Skeletal muscle satellite cell (primary cell): ENCODE results near the gene COX7A1. TPM values are rescaled to one million over a fixed set of nuclear protein-coding genes. Genes with fewer than 3 reads are reported as not detected.
"Not testable (repeated sequence)": the region's sequence is repeated elsewhere in the genome, so short reads cannot be mapped to it uniquely, and the experiment has no call there.

Experiments used
- H3K27me3 ChIP-seq: 2 replicates; pipeline ENCODE4 v1.7.0; 2013; ENCODE audit warnings: low read length; ENCODE audit not compliant: control insufficient read depth, insufficient read depth
- H3K36me3 ChIP-seq: 2 replicates; pipeline ENCODE4 v1.7.0; 2013; ENCODE audit warnings: mild to moderate bottlenecking, control low read depth, low read length; ENCODE audit not compliant: insufficient read depth
- H3K4me1 ChIP-seq: 2 replicates; pipeline ENCODE4 v1.7.0; 2013; ENCODE audit warnings: low read length; ENCODE audit not compliant: control insufficient read depth, insufficient read depth
- H3K4me2 ChIP-seq: 2 replicates; pipeline ENCODE4 v1.7.0; 2013; ENCODE audit warnings: mild to moderate bottlenecking, low read length
- H3K4me3 ChIP-seq: 2 replicates; pipeline ENCODE4 v1.7.0; 2013; ENCODE audit warnings: low read length
- H3K9ac ChIP-seq: 2 replicates; pipeline ENCODE4 v1.7.0; 2013; ENCODE audit warnings: mild to moderate bottlenecking, low read depth, low read length, moderate library complexity
- H3K9me3 ChIP-seq: replicated peaks from 2 replicates; pipeline ENCODE4 v1.7.0; 2013; ENCODE audit warnings: mild to moderate bottlenecking, control low read depth, low read length
- total RNA-seq: library from RNA; depleted of rRNA; stranded (reverse); fragments of >200 nt; gene quantifications from 2 replicates; pipeline ENCODE4 v1.2.3, GENCODE V29; 2012; rRNA removed

The COX7A1 gene
- total RNA-seq, result 3.5 and 4.8 TPM in 2 replicates

DNA sequence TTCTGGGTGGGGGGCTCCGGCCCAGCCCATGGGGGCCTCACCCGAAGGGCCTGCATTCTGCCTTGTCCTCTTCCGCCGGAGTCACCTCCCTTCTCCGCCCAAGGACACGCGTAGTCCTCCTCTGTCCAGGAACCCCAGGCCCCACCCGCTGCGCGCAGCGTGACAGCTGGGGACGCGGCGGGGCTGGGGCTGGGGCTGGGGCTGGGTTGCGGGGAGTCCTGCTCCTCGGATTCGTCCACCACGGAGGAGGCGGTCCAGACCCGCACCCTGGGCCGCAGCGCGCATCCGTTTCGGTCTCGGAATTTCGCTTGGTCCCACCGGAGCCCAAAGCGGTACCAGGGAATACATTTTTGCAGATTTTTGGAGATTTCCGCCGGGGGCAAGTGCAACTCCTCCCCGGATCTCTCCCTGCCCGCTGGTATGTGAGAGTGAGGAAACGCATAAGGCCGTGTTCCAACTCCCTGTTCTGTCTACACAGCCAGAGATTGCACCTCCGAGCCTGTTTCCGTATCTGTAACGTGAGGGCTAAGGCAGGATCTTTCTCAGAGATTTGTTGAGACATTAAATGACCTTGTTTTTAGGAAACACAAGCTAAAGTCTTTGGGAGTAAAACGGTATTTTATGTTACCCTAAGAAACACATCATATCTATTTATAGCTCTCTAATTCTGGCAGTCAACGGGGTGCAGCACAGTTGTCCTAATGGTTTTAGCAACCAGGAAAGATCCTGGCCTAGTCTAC, at the start of gene COX7A1:
Gene COX7A1, minus strand, starts transcription at position 96 of the 740 bp plus-strand sequence. Its CDS starts 40 bp downstream, at position 56.
- H3K4me3 ChIP-seq, result peak within 1 kb of the TSS; percentile 66
- peak within 1 kb of the TSS; percentile 81 for H3K9ac ChIP-seq
- peak within 1 kb of the TSS; percentile 76 for H3K4me2 ChIP-seq
- H3K9me3 ChIP-seq, result no peaks in the 10 kb centered on the region
- peaks cover 34% of the 10 kb centered on the region for H3K4me1 ChIP-seq
- H3K27me3 ChIP-seq, result no peaks in the 10 kb centered on the region
- H3K36me3 ChIP-seq, result peaks cover 39% of the 10 kb centered on the region

DNA sequence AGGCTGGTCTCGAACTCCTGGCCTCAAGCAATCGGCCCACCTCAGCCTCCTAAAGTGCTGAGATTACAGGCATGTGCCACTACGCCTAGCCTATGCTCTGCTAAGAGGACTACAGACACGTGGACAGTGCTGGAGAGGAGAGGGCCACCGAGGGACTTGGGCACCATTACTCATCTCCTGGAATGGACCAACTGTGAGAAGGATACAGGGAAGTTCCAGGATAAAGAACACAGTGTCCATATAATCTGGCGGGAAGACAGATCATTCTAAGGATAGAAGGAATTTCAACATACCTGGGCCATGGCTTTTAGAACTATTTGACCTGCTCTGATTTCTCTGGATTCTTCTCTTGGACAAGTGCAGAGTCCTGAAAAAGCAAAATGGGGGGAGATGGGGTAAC, 49.4 kb upstream of the COX7A1 start:
- Histone ChIP-seq H3K4me1 (no peaks in the 10 kb centered on the region), H3K9me3 (no peaks in the 10 kb centered on the region), H3K27me3 (no peaks in the 10 kb centered on the region), H3K4me2 (no peak overlapping the region), H3K36me3 (peaks cover 3% of the 10 kb centered on the region), H3K9ac (no peak overlapping the region), H3K4me3 (no peak overlapping the region)

DNA sequence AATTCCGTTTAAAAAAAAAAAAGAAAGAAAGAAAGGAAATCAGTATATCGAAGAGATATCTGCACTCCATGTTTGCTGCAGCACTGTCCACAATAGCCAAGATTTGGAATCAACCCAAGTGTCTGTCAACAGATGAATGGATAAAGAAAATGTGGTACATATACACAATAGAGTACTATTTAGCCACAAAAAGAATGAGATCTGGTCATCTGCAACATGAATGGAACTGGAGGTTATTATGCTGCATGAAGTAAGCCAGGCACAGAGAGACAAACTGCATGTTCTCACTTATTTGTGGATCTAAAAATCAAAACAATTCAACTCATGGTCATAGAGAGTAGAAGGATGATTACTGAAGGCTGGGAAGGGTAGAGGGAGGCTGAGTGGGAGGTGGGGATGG, 45.9 kb upstream of the COX7A1 start:
- no peaks in the 10 kb centered on the region for H3K9me3 ChIP-seq
- peaks cover 7% of the 10 kb centered on the region for H3K36me3 ChIP-seq
- no peak overlapping the region for H3K9ac ChIP-seq
- no peaks in the 10 kb centered on the region for H3K4me1 ChIP-seq
- H3K27me3 ChIP-seq, result no peaks in the 10 kb centered on the region
- no peak overlapping the region for H3K4me3 ChIP-seq
- H3K4me2 ChIP-seq, result no peak overlapping the region

DNA sequence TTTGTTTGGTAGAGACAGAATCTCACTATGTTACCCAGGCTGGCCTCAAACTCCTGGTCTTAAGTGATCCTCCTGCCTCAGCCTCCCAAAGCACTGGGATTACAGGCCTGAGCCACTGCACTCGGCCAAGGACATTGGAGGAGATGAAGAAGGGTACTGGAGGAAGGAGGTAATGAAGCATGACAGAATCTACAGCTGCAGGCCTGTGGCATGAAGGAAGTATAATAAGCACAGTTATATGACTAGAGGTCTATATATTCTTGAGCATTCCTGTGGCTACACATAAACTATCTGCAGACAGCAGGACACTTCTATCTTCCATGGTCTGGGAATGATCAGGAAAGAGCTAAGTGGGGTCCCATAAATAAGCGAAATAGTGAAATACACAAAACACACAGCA, 44.0 kb upstream of the COX7A1 start:
- Histone ChIP-seq H3K4me2 (no peak overlapping the region), H3K36me3 (peaks cover 7% of the 10 kb centered on the region), H3K9ac (no peak overlapping the region), H3K4me1 (no peaks in the 10 kb centered on the region), H3K9me3 (no peaks in the 10 kb centered on the region), H3K27me3 (no peaks in the 10 kb centered on the region), H3K4me3 (no peak overlapping the region)

DNA sequence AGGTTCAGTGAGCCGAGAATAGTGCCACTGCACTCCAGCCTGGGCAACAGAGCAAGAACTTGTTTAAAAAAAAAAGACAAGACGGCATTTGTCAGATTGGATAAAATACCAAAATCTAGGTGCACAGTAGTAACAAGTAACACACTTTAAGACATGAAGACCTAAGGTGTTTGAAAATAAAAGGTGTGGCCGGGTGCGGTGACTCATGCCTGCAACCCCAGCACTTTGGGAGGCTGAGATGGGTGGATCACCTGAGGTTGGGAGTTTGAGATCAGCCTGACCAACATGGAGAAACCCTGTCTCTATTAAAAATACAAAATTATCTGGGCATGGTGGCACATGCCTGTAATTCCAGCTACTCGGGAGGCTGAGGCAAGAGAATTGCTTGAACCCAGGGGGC, 34.5 kb upstream of the COX7A1 start:
- H3K4me2 ChIP-seq, H3K27me3 ChIP-seq, H3K4me1 ChIP-seq, H3K9me3 ChIP-seq, H3K4me3 ChIP-seq, H3K9ac ChIP-seq: not testable (repeated sequence)
- peaks cover 13% of the 10 kb centered on the region for H3K36me3 ChIP-seq

DNA sequence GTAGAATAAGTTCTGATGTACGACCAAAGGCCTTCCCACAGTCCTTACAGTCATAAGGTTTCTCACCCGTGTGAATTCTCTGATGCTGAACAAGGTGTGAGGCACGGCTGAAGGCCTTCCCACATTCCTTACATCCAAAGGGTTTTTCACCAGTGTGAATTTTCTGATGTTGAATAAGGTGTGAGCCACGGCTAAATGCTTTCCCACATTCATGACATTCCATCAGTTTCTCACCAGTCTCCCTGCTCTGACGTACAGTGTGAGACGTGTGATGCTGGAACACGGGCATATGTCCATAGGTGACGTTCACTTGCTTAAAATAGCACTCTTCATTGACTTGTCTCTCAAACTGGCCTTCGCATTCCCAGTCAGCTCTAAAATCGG, 31.0 kb upstream of the COX7A1 start:
- Histone ChIP-seq H3K4me2 (no peak overlapping the region), H3K27me3 (no peaks in the 10 kb centered on the region), H3K9ac (no peak overlapping the region), H3K9me3 (no peaks in the 10 kb centered on the region), H3K4me3 (no peak overlapping the region), H3K4me1 (no peaks in the 10 kb centered on the region), H3K36me3 (peaks cover 13% of the 10 kb centered on the region)

DNA sequence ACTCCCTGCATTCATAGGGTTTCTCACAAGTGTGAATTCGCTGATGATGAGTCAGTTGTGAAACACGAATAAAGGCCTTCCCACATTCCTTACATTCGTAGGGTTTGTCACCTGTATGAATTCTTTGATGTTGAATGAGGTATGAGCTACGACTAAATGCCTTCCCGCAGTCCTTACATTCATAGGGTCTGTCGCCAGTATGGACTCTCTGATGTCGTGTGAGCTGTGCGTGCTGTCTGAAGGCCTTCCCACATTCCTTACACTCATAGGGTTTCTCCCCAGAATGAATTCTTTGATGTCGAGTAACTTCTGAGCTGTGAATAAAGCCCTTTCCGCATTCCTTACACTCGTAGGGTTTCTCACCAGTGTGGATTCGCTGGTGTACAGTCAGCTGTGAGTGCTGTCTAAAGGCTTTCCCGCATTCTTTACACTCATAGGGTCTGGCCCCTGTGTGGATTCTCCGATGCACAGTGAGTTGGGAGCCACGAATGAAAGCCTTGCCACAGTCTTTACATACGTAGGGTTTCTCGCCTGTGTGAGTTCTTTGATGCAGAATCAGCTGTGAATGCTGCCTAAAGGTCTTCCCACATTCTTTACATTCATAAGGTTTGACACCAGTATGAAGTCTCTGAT, 30.5 kb upstream of the COX7A1 start:
- Histone ChIP-seq H3K9ac (no peak overlapping the region), H3K9me3 (no peaks in the 10 kb centered on the region), H3K4me1 (no peaks in the 10 kb centered on the region), H3K4me3 (no peak overlapping the region), H3K27me3 (no peaks in the 10 kb centered on the region), H3K4me2 (no peak overlapping the region), H3K36me3 (peaks cover 13% of the 10 kb centered on the region)

DNA sequence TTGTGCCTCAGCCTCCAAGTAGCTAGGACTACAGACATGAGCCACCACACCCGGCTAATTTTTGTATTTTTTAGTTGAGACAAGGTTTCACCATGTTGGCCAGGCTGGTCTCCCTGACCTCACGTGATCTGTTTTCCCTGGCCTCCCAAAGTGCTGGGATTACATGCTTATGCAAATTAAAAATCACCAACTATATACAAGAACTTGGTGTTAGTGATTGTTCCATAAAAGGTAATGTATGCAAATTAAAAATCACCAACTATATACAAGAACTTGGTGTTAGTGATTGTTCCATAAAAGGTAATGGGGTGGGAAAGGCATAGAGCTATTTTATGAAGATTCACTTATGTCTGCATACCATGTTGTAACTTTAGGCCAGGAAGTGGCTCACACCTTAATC, 26.8 kb upstream of the COX7A1 start:
- not testable (repeated sequence) for H3K4me3 ChIP-seq, H3K9ac ChIP-seq, H3K9me3 ChIP-seq, H3K4me2 ChIP-seq, H3K4me1 ChIP-seq, H3K27me3 ChIP-seq
- peaks cover 13% of the 10 kb centered on the region for H3K36me3 ChIP-seq

DNA sequence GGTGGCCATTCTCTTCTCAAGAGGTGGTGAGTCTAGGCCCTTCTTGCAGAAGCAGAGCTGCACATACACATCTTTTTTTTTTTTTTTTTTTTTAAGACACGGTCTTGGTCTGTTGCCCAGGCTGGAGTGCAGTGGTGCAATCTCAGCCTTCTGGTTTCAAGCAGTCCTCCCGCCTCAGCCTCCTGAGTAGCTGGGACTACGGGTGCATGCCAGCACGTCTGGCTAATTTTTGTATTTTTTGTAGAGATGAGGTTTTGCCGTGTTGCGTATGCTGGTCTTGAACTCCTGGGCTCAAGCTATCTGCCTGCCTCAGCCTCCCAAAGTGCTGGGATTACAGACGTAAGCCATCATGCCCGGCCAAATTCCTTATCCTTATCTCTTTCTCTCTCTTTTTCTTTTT, 21.6 kb upstream of the COX7A1 start:
- not testable (repeated sequence) for H3K27me3 ChIP-seq, H3K4me2 ChIP-seq, H3K4me3 ChIP-seq, H3K36me3 ChIP-seq, H3K9me3 ChIP-seq, H3K9ac ChIP-seq, H3K4me1 ChIP-seq

DNA sequence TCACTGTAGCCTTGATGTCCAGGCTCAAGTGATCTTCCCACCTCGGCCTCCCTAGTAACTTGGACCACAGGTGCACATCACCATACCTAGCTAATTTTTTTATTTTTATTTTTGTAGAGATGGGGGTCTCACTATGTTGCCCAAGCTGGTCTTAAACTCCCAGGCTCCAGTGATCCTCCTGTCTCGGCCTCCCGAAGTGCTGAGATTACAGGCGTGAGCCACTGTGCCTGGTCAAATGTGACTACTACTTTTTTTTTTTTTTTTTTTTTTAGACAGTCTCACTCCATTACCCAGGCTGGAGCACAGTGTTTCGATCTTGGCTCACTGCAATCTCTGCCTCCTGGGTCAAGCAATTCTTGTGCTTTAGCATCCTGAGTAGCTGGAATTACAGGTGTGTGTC, 20.6 kb upstream of the COX7A1 start:
- Histone ChIP-seq H3K4me1 (peaks cover 10% of the 10 kb centered on the region), H3K4me3 (no peak overlapping the region), H3K36me3 (no peaks in the 10 kb centered on the region), H3K9me3 (no peaks in the 10 kb centered on the region), H3K27me3 (no peaks in the 10 kb centered on the region), H3K9ac (no peak overlapping the region), H3K4me2 (no peak overlapping the region)

DNA sequence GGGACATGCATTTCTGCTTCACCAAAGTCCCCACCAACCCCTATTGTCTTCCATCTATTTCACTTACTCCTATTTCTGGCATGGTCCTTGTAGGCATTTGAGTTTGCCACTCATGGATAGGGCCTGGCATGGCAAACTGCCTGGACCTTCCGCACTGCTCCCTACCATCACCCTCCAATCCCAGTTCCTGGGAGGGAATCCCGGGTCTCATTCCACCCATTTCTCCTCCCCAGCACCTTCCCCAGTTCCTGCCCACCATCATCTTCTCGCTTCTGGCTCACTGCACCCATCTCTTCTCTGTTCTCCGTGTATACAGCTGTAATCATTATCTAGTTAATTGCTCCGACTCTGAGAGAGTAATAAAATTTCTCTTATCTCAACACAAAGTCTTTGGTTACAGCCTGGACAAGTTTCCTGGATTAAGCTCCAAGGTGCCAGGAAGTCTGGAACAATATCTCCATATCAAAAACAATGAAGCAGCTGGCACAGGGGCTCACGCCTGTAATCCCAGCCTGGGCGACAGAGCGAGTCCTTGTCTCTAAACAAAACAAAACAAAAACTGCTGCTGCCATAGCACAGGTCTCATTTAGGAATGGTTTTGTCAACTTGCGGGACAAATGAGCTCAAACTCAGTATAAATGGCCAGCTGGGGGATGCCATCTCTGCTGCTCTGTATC, 17.0 kb upstream of the COX7A1 start:
- Histone ChIP-seq H3K36me3 (no peaks in the 10 kb centered on the region), H3K27me3 (no peaks in the 10 kb centered on the region), H3K9me3 (no peaks in the 10 kb centered on the region), H3K4me1 (peaks cover 10% of the 10 kb centered on the region), H3K9ac (no peak overlapping the region), H3K4me2 (no peak overlapping the region), H3K4me3 (no peak overlapping the region)
